ENCODE data around the gene ZNF615.
"Not testable (repeated sequence)": the region's sequence is repeated elsewhere in the genome, so short reads cannot be mapped to it uniquely, and the experiment has no call there.

- not testable (repeated sequence) for TF ChIP-seq POLR2A (IDR thresholded peaks at IDR 0.05)
- TF ChIP-seq, protein P1, sequence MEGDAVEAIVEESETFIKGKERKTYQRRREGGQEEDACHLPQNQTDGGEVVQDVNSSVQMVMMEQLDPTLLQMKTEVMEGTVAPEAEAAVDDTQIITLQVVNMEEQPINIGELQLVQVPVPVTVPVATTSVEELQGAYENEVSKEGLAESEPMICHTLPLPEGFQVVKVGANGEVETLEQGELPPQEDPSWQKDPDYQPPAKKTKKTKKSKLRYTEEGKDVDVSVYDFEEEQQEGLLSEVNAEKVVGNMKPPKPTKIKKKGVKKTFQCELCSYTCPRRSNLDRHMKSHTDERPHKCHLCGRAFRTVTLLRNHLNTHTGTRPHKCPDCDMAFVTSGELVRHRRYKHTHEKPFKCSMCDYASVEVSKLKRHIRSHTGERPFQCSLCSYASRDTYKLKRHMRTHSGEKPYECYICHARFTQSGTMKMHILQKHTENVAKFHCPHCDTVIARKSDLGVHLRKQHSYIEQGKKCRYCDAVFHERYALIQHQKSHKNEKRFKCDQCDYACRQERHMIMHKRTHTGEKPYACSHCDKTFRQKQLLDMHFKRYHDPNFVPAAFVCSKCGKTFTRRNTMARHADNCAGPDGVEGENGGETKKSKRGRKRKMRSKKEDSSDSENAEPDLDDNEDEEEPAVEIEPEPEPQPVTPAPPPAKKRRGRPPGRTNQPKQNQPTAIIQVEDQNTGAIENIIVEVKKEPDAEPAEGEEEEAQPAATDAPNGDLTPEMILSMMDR (IDR thresholded peaks at IDR 0.05): not testable (repeated sequence)
Measured at GRCh38 chr19:51960621-51961233, 47.3 kb downstream of the ZNF615 start.

Measured in testis (tissue), 2 donors.